ENCODE measurements around the gene SCPEP1.
A peak's percentile ranks its signal among the peaks of the same experiment; 100 is the strongest.
"Not testable (repeated sequence)": the region's sequence is repeated elsewhere in the genome, so short reads cannot be mapped to it uniquely, and the experiment has no call there.

The SCPEP1 gene

GRCh38 chr17:56945938-56946505 lies 31.9 kb upstream of the SCPEP1 start:
- Mint-ChIP-seq H3K27ac (no peak overlapping the region), H3K27me3 (no peaks in the 10 kb centered on the region), H3K9me3 (no peaks in the 10 kb centered on the region), H3K4me1 (peaks cover 15% of the 10 kb centered on the region), H3K4me3 (no peak overlapping the region), H3K36me3 (peaks cover 51% of the 10 kb centered on the region)
- DNase-seq, result no peak
- CTCF ChIA-PET, result interaction anchor here (0.6 to 0.7 kb wide), 2 partner anchors 49 to 78 kb away, joined by 4 to 5 read pairs; no protein-coding TSS in a partner anchor

DNA sequence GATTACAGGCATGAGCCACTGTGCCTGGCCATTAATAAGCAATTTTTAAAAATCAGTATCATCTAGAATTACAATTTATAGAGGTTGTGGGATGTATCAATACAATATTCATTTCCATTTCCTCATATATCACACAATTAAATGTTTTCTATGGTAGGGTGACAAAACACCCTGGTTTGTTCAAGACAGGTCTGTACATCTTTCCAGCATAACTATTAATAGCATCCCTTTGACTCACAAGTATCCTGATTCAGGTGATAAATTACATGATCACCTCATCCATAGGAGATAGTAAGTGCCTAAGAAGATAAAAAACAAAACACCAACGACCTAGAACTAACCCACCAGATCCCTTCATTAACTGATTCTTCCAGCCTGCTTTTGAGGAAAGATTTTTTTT lies 30.2 kb upstream of the SCPEP1 start:
- H3K27me3 Mint-ChIP-seq, result no peaks in the 10 kb centered on the region
- no peaks in the 10 kb centered on the region for H3K9me3 Mint-ChIP-seq
- H3K4me3 Mint-ChIP-seq, result no peak overlapping the region
- CTCF ChIA-PET, result no interaction called here
- peaks cover 41% of the 10 kb centered on the region for H3K36me3 Mint-ChIP-seq
- no peak for DNase-seq
- peaks cover 17% of the 10 kb centered on the region for H3K4me1 Mint-ChIP-seq
- H3K27ac Mint-ChIP-seq, result no peak overlapping the region

GRCh38 chr17:56948491-56948890 lies 29.4 kb upstream of the SCPEP1 start:
- Mint-ChIP-seq H3K27me3 (no peaks in the 10 kb centered on the region), H3K4me1 (peaks cover 17% of the 10 kb centered on the region), H3K9me3 (no peaks in the 10 kb centered on the region), H3K27ac (no peak overlapping the region), H3K4me3 (no peak overlapping the region), H3K36me3 (peaks cover 38% of the 10 kb centered on the region)
- CTCF ChIA-PET, result no interaction called here
- no peak for DNase-seq

DNA sequence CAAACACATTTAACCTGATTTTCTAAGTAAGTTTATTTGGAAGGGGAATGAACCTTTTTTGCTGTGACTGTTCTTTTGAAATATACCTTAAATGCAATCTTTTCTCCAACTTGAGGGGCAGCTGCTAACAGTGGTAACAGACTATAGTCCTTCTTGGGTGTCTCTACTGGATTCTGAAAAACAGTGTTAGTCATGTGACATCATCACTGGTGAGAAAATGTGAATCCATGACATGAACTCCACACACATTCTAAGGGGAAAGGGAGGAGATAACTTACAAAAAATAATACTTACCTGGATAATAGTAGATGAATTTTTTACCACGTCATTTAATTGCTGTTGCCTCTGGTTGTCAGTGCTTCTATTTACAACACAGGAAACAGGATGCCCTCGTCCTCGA lies 28.3 kb upstream of the SCPEP1 start:
- H3K9me3 Mint-ChIP-seq, result no peaks in the 10 kb centered on the region
- no peak for DNase-seq
- CTCF ChIA-PET, result no interaction called here
- H3K36me3 Mint-ChIP-seq, result peaks cover 33% of the 10 kb centered on the region
- no peak overlapping the region for H3K4me3 Mint-ChIP-seq
- H3K4me1 Mint-ChIP-seq, result peaks cover 17% of the 10 kb centered on the region
- no peaks in the 10 kb centered on the region for H3K27me3 Mint-ChIP-seq
- peak overlapping the region; percentile 31 for H3K27ac Mint-ChIP-seq

GRCh38 chr17:56956992-56957391 lies 20.9 kb upstream of the SCPEP1 start:
- no peak overlapping the region for H3K4me3 Mint-ChIP-seq
- H3K36me3 Mint-ChIP-seq, result peaks cover 9% of the 10 kb centered on the region
- H3K9me3 Mint-ChIP-seq, result no peaks in the 10 kb centered on the region
- H3K27ac Mint-ChIP-seq, result no peak overlapping the region
- H3K27me3 Mint-ChIP-seq, result peaks cover 9% of the 10 kb centered on the region
- CTCF ChIA-PET, result no interaction called here
- H3K4me1 Mint-ChIP-seq, result peaks cover 28% of the 10 kb centered on the region
- no peak for DNase-seq

GRCh38 chr17:56960596-56961538 lies 17.1 kb upstream of the SCPEP1 start, which contains the start of gene COIL:
Gene COIL, minus strand, starts transcription at chr17:56961050. Its CDS starts 31 bp downstream, at chr17:56961019.
- Mint-ChIP-seq H3K36me3 (peaks cover 7% of the 10 kb centered on the region), H3K4me3 (peak within 1 kb of the TSS; percentile 79), H3K4me1 (peaks cover 25% of the 10 kb centered on the region), H3K9me3 (no peaks in the 10 kb centered on the region), H3K27me3 (peaks cover 15% of the 10 kb centered on the region), H3K27ac (peak within 1 kb of the TSS; percentile 91)
- peak; percentile 96 for DNase-seq
- CTCF ChIA-PET, result interaction anchor here (0.7 to 0.9 kb wide), 4 partner anchors 12 to 143 kb away, joined by 3 to 4 read pairs (median 3); no protein-coding TSS in a partner anchor

GRCh38 chr17:56965241-56965640 lies 12.7 kb upstream of the SCPEP1 start:
- peaks cover 15% of the 10 kb centered on the region for H3K27me3 Mint-ChIP-seq
- CTCF ChIA-PET, DNase-seq, H3K4me1 Mint-ChIP-seq, H3K4me3 Mint-ChIP-seq, H3K36me3 Mint-ChIP-seq, H3K27ac Mint-ChIP-seq, H3K9me3 Mint-ChIP-seq: not testable (repeated sequence)

DNA sequence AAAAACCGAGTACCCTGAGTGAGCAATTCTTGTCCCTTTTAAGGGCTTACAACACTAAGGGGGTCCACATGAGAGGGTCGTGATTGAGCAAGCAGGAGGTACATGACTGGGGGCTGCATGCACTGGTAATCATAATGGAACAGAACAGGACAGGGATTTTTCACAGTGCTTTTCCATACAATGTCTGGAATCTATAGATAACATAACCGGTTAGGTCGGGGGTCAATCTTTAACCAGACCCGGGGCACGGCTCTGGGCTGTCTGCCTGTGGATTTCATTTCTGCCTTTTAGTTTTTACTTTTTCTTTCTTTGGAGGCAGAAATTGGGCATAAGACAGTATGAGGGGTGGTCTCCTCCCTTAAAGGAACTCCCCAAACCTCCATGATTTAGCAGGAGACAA lies 12.2 kb upstream of the SCPEP1 start:
- H3K27me3 Mint-ChIP-seq, result peaks cover 18% of the 10 kb centered on the region
- H3K4me3 Mint-ChIP-seq, H3K27ac Mint-ChIP-seq, H3K4me1 Mint-ChIP-seq, H3K36me3 Mint-ChIP-seq, DNase-seq, CTCF ChIA-PET, H3K9me3 Mint-ChIP-seq: not testable (repeated sequence)

GRCh38 chr17:56966338-56966737 lies 11.6 kb upstream of the SCPEP1 start:
- CTCF ChIA-PET, result no interaction called here
- no peaks in the 10 kb centered on the region for H3K36me3 Mint-ChIP-seq
- peaks cover 2% of the 10 kb centered on the region for H3K4me1 Mint-ChIP-seq

GRCh38 chr17:56970974-56971373 lies 7.0 kb upstream of the SCPEP1 start:
- Mint-ChIP-seq H3K36me3 (no peaks in the 10 kb centered on the region), H3K27ac (no peak overlapping the region), H3K27me3 (peaks cover 30% of the 10 kb centered on the region), H3K4me3 (no peak overlapping the region), H3K9me3 (no peaks in the 10 kb centered on the region), H3K4me1 (no peaks in the 10 kb centered on the region)
- CTCF ChIA-PET, result no interaction called here
- DNase-seq, result no peak

More at GRCh38 chr17:56966338-56966737, 11.6 kb upstream of the SCPEP1 start:
- Mint-ChIP-seq H3K27ac (no peak overlapping the region), H3K4me3 (no peak overlapping the region), H3K9me3 (no peaks in the 10 kb centered on the region), H3K27me3 (peaks cover 17% of the 10 kb centered on the region)
- no peak for DNase-seq

GRCh38 chr17:56972111-56972730 lies 5.7 kb upstream of the SCPEP1 start:
- no peaks in the 10 kb centered on the region for H3K36me3 Mint-ChIP-seq

GRCh38 chr17:56973520-56973919 lies 4.4 kb upstream of the SCPEP1 start:
- Mint-ChIP-seq H3K27ac (no peak overlapping the region), H3K4me1 (peaks cover 14% of the 10 kb centered on the region), H3K4me3 (no peak overlapping the region), H3K27me3 (peaks cover 43% of the 10 kb centered on the region), H3K9me3 (no peaks in the 10 kb centered on the region), H3K36me3 (no peaks in the 10 kb centered on the region)
- DNase-seq, result no peak
- CTCF ChIA-PET, result no interaction called here

More at GRCh38 chr17:56972111-56972730, 5.7 kb upstream of the SCPEP1 start:
- no peak for DNase-seq
- H3K9me3 Mint-ChIP-seq, result no peaks in the 10 kb centered on the region
- CTCF ChIA-PET, result no interaction called here
- no peak overlapping the region for H3K27ac Mint-ChIP-seq
- H3K4me1 Mint-ChIP-seq, result peaks cover 7% of the 10 kb centered on the region
- peaks cover 41% of the 10 kb centered on the region for H3K27me3 Mint-ChIP-seq
- no peak overlapping the region for H3K4me3 Mint-ChIP-seq

DNA sequence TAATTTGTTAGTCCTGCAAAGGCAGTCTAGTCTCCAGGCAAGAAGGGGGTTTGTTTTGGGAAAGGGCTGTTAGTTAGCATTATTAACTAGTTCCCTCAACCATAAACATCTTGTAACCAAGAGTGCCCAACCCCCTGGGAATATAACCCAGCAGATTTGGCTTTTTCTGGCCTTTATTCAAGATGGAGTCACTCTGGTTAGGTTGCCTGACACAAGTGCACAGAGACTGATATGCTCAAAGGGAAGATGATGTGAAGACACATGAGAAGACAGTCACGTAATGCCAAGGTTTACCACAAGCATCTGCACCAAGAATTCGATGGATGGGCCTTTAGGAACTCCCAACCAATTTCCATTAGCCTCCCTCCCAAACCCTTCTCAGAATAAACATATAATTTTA lies 3.9 kb upstream of the SCPEP1 start:
- CTCF ChIA-PET, result no interaction called here
- no peaks in the 10 kb centered on the region for H3K9me3 Mint-ChIP-seq
- H3K36me3 Mint-ChIP-seq, result no peaks in the 10 kb centered on the region
- DNase-seq, result no peak
- no peak overlapping the region for H3K4me3 Mint-ChIP-seq
- peaks cover 19% of the 10 kb centered on the region for H3K4me1 Mint-ChIP-seq
- no peak overlapping the region for H3K27ac Mint-ChIP-seq
- H3K27me3 Mint-ChIP-seq, result peaks cover 43% of the 10 kb centered on the region

GRCh38 chr17:56975656-56976055 lies 2.3 kb upstream of the SCPEP1 start:
- DNase-seq, result no peak
- Mint-ChIP-seq H3K9me3 (no peaks in the 10 kb centered on the region), H3K36me3 (no peaks in the 10 kb centered on the region), H3K4me3 (no peak overlapping the region), H3K27ac (no peak overlapping the region), H3K4me1 (peaks cover 23% of the 10 kb centered on the region), H3K27me3 (peaks cover 40% of the 10 kb centered on the region)
- CTCF ChIA-PET, result interaction anchor here (1.5 kb wide), 1 partner anchor 15 kb away, joined by 3 read pairs; the partner anchor contains the start of gene COIL
